Ascending aorta (tissue), 2 donors: ENCODE data around the gene RHOBTB1. TPM values are rescaled to one million over a fixed set of nuclear protein-coding genes. Genes with fewer than 3 reads are reported as not detected.

Experiments used
- DNase-seq, 2 donors: peaks; one replicate each; pipeline ENCODE4 v3.0.0-alpha.2; 2019; ENCODE audit warnings: low spot score in 2 of 2
- H3K27ac ChIP-seq, 2 donors: fragments of 200-600 bp; sonication (generic); one replicate each; pipeline ENCODE4 v1.5.1; 2016 to 2017; ENCODE audit warnings: mild to moderate bottlenecking in 1 of 2
- H3K27me3 ChIP-seq: fragments of 200-600 bp; sonication (generic); one replicate; pipeline ENCODE4 v1.5.1; 2017
- H3K36me3 ChIP-seq, 2 donors: fragments of 200-600 bp; sonication (generic); one replicate each; pipeline ENCODE4 v1.5.1; 2016
- H3K4me1 ChIP-seq, 2 donors: fragments of 200-600 bp; sonication (generic); one replicate each; pipeline ENCODE4 v1.5.1; 2016 to 2017; ENCODE audit warnings: mild to moderate bottlenecking in 1 of 2
- H3K4me3 ChIP-seq, 2 donors: fragments of 200-600 bp; sonication (generic); one replicate each; pipeline ENCODE4 v1.5.1; 2016 to 2017; ENCODE audit warnings: mild to moderate bottlenecking in 1 of 2
- H3K9me3 ChIP-seq, 2 donors: fragments of 200-600 bp; sonication (generic); one replicate each; pipeline ENCODE4 v1.5.1; 2016
- intact Hi-C: fragments of 100-400 bp; cut with DNase I; formaldehyde crosslinking; loops from one replicate; pipeline ENCODE4 v1.15.1; 2023
- total RNA-seq: library from RNA; depleted of rRNA; stranded (reverse); fragments of >200 nt; gene quantifications from one replicate; pipeline ENCODE4 v1.1.0, GENCODE V29; 2016
- TF ChIP-seq, protein P1 (sequence below), 3 experiments: fragments of 200-600 bp in 2 of 3; fragments of 450-650 bp in 1 of 3; sonication (generic) in 2 of 3; IDR thresholded peaks; one replicate each; pipeline ENCODE4 v1.5.1; 2016 to 2019; ENCODE audit warnings: antibody characterized with exemption in 3 of 3, mild to moderate bottlenecking in 1 of 3, moderate library complexity in 1 of 3

The RHOBTB1 gene
- total RNA-seq, 1 donor from 2014 or later = 13.6 TPM

DNA sequence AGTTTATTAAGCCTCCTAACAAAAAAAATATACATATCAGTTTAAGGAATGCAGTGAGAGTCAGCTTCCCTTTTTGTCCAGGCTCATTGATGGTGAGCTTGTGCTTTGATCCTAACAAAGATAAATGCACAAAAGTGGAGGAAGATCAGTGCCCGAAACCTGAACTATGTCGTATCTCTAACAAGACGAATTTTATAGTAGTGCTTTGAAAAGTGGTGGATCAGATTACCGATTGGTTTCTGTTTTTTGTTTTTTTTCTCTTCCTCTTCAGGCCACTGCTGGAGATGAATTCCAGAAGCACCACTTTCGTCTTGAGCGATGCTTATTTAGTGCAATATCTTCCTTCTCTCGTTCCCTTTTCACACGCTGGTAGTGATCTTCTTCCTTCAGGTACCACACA lies 72.8 kb downstream of the RHOBTB1 start:
- no peak overlapping the region for H3K27ac ChIP-seq
- intact Hi-C loops = no loop called here
- H3K9me3 ChIP-seq = no peaks in the 10 kb centered on the region
- peaks cover 0 to 5% of the 10 kb centered on the region in 2 donors for H3K4me1 ChIP-seq
- H3K27me3 ChIP-seq = no peaks in the 10 kb centered on the region
- TF ChIP-seq, protein P1, sequence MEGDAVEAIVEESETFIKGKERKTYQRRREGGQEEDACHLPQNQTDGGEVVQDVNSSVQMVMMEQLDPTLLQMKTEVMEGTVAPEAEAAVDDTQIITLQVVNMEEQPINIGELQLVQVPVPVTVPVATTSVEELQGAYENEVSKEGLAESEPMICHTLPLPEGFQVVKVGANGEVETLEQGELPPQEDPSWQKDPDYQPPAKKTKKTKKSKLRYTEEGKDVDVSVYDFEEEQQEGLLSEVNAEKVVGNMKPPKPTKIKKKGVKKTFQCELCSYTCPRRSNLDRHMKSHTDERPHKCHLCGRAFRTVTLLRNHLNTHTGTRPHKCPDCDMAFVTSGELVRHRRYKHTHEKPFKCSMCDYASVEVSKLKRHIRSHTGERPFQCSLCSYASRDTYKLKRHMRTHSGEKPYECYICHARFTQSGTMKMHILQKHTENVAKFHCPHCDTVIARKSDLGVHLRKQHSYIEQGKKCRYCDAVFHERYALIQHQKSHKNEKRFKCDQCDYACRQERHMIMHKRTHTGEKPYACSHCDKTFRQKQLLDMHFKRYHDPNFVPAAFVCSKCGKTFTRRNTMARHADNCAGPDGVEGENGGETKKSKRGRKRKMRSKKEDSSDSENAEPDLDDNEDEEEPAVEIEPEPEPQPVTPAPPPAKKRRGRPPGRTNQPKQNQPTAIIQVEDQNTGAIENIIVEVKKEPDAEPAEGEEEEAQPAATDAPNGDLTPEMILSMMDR (IDR thresholded peaks at IDR 0.05) = no peak
- H3K36me3 ChIP-seq = peaks cover 4 to 37% of the 10 kb centered on the region in 2 donors
- no peak for DNase-seq
- no peak overlapping the region for H3K4me3 ChIP-seq

- no peak overlapping the region for H3K4me3 ChIP-seq
- intact Hi-C loops = no loop called here
- no peaks in the 10 kb centered on the region for H3K9me3 ChIP-seq
- TF ChIP-seq, protein P1 (IDR thresholded peaks at IDR 0.05) = no peak
- no peak overlapping the region for H3K27ac ChIP-seq
- peaks cover 0 to 3% of the 10 kb centered on the region in 2 donors for H3K4me1 ChIP-seq
- peaks cover 4 to 37% of the 10 kb centered on the region in 2 donors for H3K36me3 ChIP-seq
- H3K27me3 ChIP-seq = no peaks in the 10 kb centered on the region
- DNase-seq = no peak
These were observed 73.2 kb downstream of the RHOBTB1 start for GRCh38 chr10:60870803-60871202.

DNA sequence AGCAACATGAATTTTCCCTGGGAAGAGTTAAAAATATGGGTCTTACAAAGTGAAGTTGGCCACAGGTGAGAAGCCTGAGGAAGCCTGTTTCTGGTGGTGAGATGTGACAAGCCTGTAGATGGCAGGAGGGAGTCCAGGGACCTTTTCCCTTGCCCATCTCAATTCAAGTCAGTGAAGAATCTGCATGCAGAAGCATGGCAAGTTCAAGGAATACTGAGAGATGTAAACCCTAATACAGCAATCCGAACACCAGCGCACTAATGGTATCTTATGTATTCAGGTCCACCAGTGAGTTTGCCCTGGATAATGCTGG lies 73.6 kb downstream of the RHOBTB1 start:
- H3K27me3 ChIP-seq = no peaks in the 10 kb centered on the region
- H3K9me3 ChIP-seq = no peaks in the 10 kb centered on the region
- H3K4me3 ChIP-seq = no peak overlapping the region
- peaks cover 4 to 37% of the 10 kb centered on the region in 2 donors for H3K36me3 ChIP-seq
- H3K27ac ChIP-seq = no peak overlapping the region
- intact Hi-C loops = no loop called here
- DNase-seq = no peak
- H3K4me1 ChIP-seq = no peaks in the 10 kb centered on the region
- TF ChIP-seq, protein P1 (IDR thresholded peaks at IDR 0.05) = no peak

GRCh38 chr10:60869652-60870415 lies 74.2 kb downstream of the RHOBTB1 start:
- H3K27ac ChIP-seq = no peak overlapping the region
- intact Hi-C loops = no loop called here
- TF ChIP-seq, protein P1 (IDR thresholded peaks at IDR 0.05) = no peak

DNA sequence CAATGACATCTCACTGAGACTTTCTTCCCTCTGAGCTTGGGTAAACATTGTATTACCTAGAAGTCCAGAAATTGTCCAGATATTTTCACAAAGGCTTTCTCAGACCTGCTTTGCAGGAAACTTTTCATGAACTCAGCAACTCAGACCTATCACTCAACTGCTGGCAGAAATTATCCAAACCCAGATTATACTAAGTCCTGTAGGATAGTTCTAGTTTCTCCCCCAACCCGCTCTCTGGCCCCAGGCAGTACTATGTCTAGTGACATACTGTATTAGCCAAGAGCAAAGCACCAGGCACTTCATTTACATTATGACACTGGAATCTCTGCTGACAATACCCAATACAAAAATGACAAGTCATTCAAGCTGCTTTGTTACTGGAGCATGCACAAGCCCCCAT lies 75.0 kb downstream of the RHOBTB1 start:
- no peak overlapping the region for H3K27ac ChIP-seq
- no peak for DNase-seq
- intact Hi-C loops = no loop called here
- TF ChIP-seq, protein P1 (IDR thresholded peaks at IDR 0.05) = no peak
- peaks cover 4 to 32% of the 10 kb centered on the region in 2 donors for H3K36me3 ChIP-seq
- H3K4me1 ChIP-seq = no peaks in the 10 kb centered on the region
- H3K4me3 ChIP-seq = no peak overlapping the region
- no peaks in the 10 kb centered on the region for H3K27me3 ChIP-seq
- no peaks in the 10 kb centered on the region for H3K9me3 ChIP-seq

More at GRCh38 chr10:60869652-60870415, 74.2 kb downstream of the RHOBTB1 start:
- Histone ChIP-seq H3K36me3 (peaks cover 4 to 37% of the 10 kb centered on the region in 2 donors), H3K9me3 (no peaks in the 10 kb centered on the region), H3K4me3 (no peak overlapping the region), H3K27me3 (no peaks in the 10 kb centered on the region), H3K4me1 (no peaks in the 10 kb centered on the region)
- DNase-seq = no peak
